Lung microvascular endothelial cell (primary cell): ENCODE results near the gene TYW1B. TPM values are rescaled to one million over a fixed set of nuclear protein-coding genes. Genes with fewer than 3 reads are reported as not detected.
"Not testable (repeated sequence)": the region's sequence is repeated elsewhere in the genome, so short reads cannot be mapped to it uniquely, and the experiment has no call there.

Experiments used
- DNase-seq, 2 donors: peaks; one replicate each; pipeline versions ENCODE4 v3.0.0 to v3.0.0-alpha.2; 2010; ENCODE audit warnings: low read depth in 2 of 2
- total RNA-seq: library from RNA; depleted of rRNA; stranded (reverse); fragments of >200 nt; gene quantifications from 2 replicates; pipeline ENCODE4 v1.2.1, GENCODE V29; 2014

The TYW1B gene
- total RNA-seq, result 0.87 and 5.4 TPM in 2 replicates

GRCh38 chr7:72827839-72828591 lies at the start of gene TYW1B:
TYW1B (minus strand) TSS chr7:72828200; CDS start chr7:72828075, 125 bp downstream.
- peak; percentile 98 for DNase-seq

- not testable (repeated sequence) for DNase-seq
Measured at GRCh38 chr7:72867591-72867990, 39.6 kb upstream of the TYW1B start.

GRCh38 chr7:72858846-72859400 lies 30.9 kb upstream of the TYW1B start:
- peak in 1 of 2 donors; percentile 84 for DNase-seq

GRCh38 chr7:72857925-72858324 lies 29.9 kb upstream of the TYW1B start:
- peak in 1 of 2 donors; percentile 45 for DNase-seq

GRCh38 chr7:72855261-72855660 lies 27.3 kb upstream of the TYW1B start:
- not testable (repeated sequence) for DNase-seq

GRCh38 chr7:72852937-72853336 lies 24.9 kb upstream of the TYW1B start:
- not testable (repeated sequence) for DNase-seq

GRCh38 chr7:72850746-72851145 lies 22.7 kb upstream of the TYW1B start:
- DNase-seq, result not testable (repeated sequence)

GRCh38 chr7:72844146-72844545 lies 16.1 kb upstream of the TYW1B start:
- not testable (repeated sequence) for DNase-seq

- DNase-seq, result not testable (repeated sequence)
Measured at GRCh38 chr7:72843166-72843565, 15.2 kb upstream of the TYW1B start.

- DNase-seq, result not testable (repeated sequence)
Measured at GRCh38 chr7:72840966-72841511, 13.0 kb upstream of the TYW1B start.

GRCh38 chr7:72838315-72838714 lies 10.3 kb upstream of the TYW1B start:
- DNase-seq, result not testable (repeated sequence)

GRCh38 chr7:72837291-72837690 lies 9.3 kb upstream of the TYW1B start:
- DNase-seq, result not testable (repeated sequence)

GRCh38 chr7:72830567-72830966 lies 2.6 kb upstream of the TYW1B start:
- peak; percentile 18 to 22 for DNase-seq

- DNase-seq, result peak; percentile 71 to 81
Measured at GRCh38 chr7:72829687-72830354, 1.8 kb upstream of the TYW1B start.

GRCh38 chr7:72829291-72829686 lies 1.3 kb upstream of the TYW1B start:
- DNase-seq, result peak; percentile 99

- DNase-seq, result peak; percentile 3 to 33
Measured at GRCh38 chr7:72823765-72824732, 4.0 kb downstream of the TYW1B start.

- not testable (repeated sequence) for DNase-seq
Measured at GRCh38 chr7:72822497-72822896, 5.5 kb downstream of the TYW1B start.

GRCh38 chr7:72818663-72819361 lies 9.2 kb downstream of the TYW1B start:
- DNase-seq, result not testable (repeated sequence)

- not testable (repeated sequence) for DNase-seq
Measured at GRCh38 chr7:72817661-72818060, 10.3 kb downstream of the TYW1B start.
